Stomach smooth muscle (tissue), 2 donors: Measurements from ENCODE around the gene FAM174C.

ENCODE experiments used
- H3K27ac ChIP-seq: one replicate; pipeline ENCODE4 v1.7.0; 2013; ENCODE audit warnings: mild to moderate bottlenecking, low read length, inconsistent platforms
- H3K27me3 ChIP-seq, 2 donors: one replicate each; pipeline ENCODE4 v1.7.0; 2013; ENCODE audit warnings: low read length in 2 of 2; ENCODE audit not compliant: insufficient read depth in 2 of 2, control insufficient read depth in 1 of 2
- H3K36me3 ChIP-seq, 2 donors: one replicate each; pipeline ENCODE4 v1.7.0; 2013; ENCODE audit warnings: low read length in 2 of 2; ENCODE audit not compliant: control insufficient read depth in 2 of 2, insufficient read depth in 2 of 2
- H3K4me1 ChIP-seq: one replicate; pipeline ENCODE4 v1.7.0; 2013; ENCODE audit warnings: low read length; ENCODE audit not compliant: control insufficient read depth, insufficient read depth
- H3K4me3 ChIP-seq, 2 donors: one replicate each; pipeline ENCODE4 v1.7.0; 2013; ENCODE audit warnings: low read length in 2 of 2
- H3K9ac ChIP-seq, 2 donors: one replicate each; pipeline ENCODE4 v1.7.0; 2013; ENCODE audit warnings: low read length in 2 of 2, mild to moderate bottlenecking in 1 of 2
- H3K9me3 ChIP-seq, 2 donors: one replicate each; pipeline ENCODE4 v1.7.0; 2013; ENCODE audit warnings: low read length in 2 of 2; ENCODE audit not compliant: control insufficient read depth in 2 of 2
- donor health status: healthy.
- donor health status: Pancreatic carcinoma.

The FAM174C gene

GRCh38 chr19:1231729-1232637 is 43.3 kb upstream of the FAM174C start:
- peak overlapping the region in 1 of 2 donors; percentile 29 for H3K4me3 ChIP-seq
- H3K27me3 ChIP-seq: peaks cover 0 to 3% of the 10 kb centered on the region in 2 donors
- H3K36me3 ChIP-seq: peaks cover 0 to 4% of the 10 kb centered on the region in 2 donors
- H3K9ac ChIP-seq: no peak overlapping the region
- H3K9me3 ChIP-seq: no peaks in the 10 kb centered on the region
- peaks cover 21% of the 10 kb centered on the region for H3K4me1 ChIP-seq
- peak overlapping the region; percentile 49 for H3K27ac ChIP-seq

GRCh38 chr19:1232652-1233072 is 42.7 kb upstream of the FAM174C start:
- Histone ChIP-seq H3K9me3 (no peaks in the 10 kb centered on the region), H3K27ac (peak overlapping the region; percentile 49), H3K4me1 (peaks cover 26% of the 10 kb centered on the region), H3K4me3 (peak overlapping the region in 1 of 2 donors; percentile 29), H3K9ac (no peak overlapping the region), H3K27me3 (peaks cover 0 to 8% of the 10 kb centered on the region in 2 donors), H3K36me3 (no peaks in the 10 kb centered on the region)

GRCh38 chr19:1233115-1233667 is 42.1 kb upstream of the FAM174C start:
- H3K9ac ChIP-seq: no peak overlapping the region

GRCh38 chr19:1234051-1234954 is 41.0 kb upstream of the FAM174C start:
- no peak overlapping the region for H3K27ac ChIP-seq
- no peaks in the 10 kb centered on the region for H3K9me3 ChIP-seq
- peaks cover 0 to 8% of the 10 kb centered on the region in 2 donors for H3K27me3 ChIP-seq
- H3K4me3 ChIP-seq: no peak overlapping the region
- H3K9ac ChIP-seq: no peak overlapping the region
- peaks cover 34% of the 10 kb centered on the region for H3K4me1 ChIP-seq
- H3K36me3 ChIP-seq: no peaks in the 10 kb centered on the region

More at GRCh38 chr19:1233115-1233667, 42.1 kb upstream of the FAM174C start:
- no peak overlapping the region for H3K27ac ChIP-seq
- peak overlapping the region in 1 of 2 donors; percentile 29 for H3K4me3 ChIP-seq
- H3K4me1 ChIP-seq: peaks cover 28% of the 10 kb centered on the region
- no peaks in the 10 kb centered on the region for H3K36me3 ChIP-seq
- H3K27me3 ChIP-seq: peaks cover 0 to 8% of the 10 kb centered on the region in 2 donors
- H3K9me3 ChIP-seq: no peaks in the 10 kb centered on the region

- no peak overlapping the region for H3K4me3 ChIP-seq
- peaks cover 0 to 8% of the 10 kb centered on the region in 2 donors for H3K27me3 ChIP-seq
- H3K4me1 ChIP-seq: peaks cover 40% of the 10 kb centered on the region
- H3K9me3 ChIP-seq: no peaks in the 10 kb centered on the region
- H3K27ac ChIP-seq: no peak overlapping the region
- no peak overlapping the region for H3K9ac ChIP-seq
- H3K36me3 ChIP-seq: no peaks in the 10 kb centered on the region
These were observed 40.4 kb upstream of the FAM174C start for GRCh38 chr19:1234955-1235380.

- H3K27me3 ChIP-seq: peaks cover 0 to 8% of the 10 kb centered on the region in 2 donors
- H3K4me1 ChIP-seq: peaks cover 49% of the 10 kb centered on the region
- H3K9me3 ChIP-seq: no peaks in the 10 kb centered on the region
- no peak overlapping the region for H3K4me3 ChIP-seq
- no peaks in the 10 kb centered on the region for H3K36me3 ChIP-seq
- H3K9ac ChIP-seq: no peak overlapping the region
- H3K27ac ChIP-seq: no peak overlapping the region
These were observed 39.4 kb upstream of the FAM174C start for GRCh38 chr19:1235625-1236538.

- peaks cover 0 to 8% of the 10 kb centered on the region in 2 donors for H3K27me3 ChIP-seq
- H3K36me3 ChIP-seq: no peaks in the 10 kb centered on the region
- H3K4me1 ChIP-seq: peaks cover 55% of the 10 kb centered on the region
- no peaks in the 10 kb centered on the region for H3K9me3 ChIP-seq
- no peak overlapping the region for H3K9ac ChIP-seq
- peak overlapping the region in 1 of 2 donors; percentile 72 for H3K4me3 ChIP-seq
- no peak overlapping the region for H3K27ac ChIP-seq
These were observed 38.8 kb upstream of the FAM174C start for GRCh38 chr19:1236576-1236975.

- peaks cover 0 to 8% of the 10 kb centered on the region in 2 donors for H3K27me3 ChIP-seq
- H3K36me3 ChIP-seq: no peaks in the 10 kb centered on the region
- peak overlapping the region in 1 of 2 donors; percentile 42 for H3K9ac ChIP-seq
- peaks cover 52% of the 10 kb centered on the region for H3K4me1 ChIP-seq
- H3K9me3 ChIP-seq: no peaks in the 10 kb centered on the region
- H3K4me3 ChIP-seq: peak overlapping the region; percentile 57 to 72
- no peak overlapping the region for H3K27ac ChIP-seq
These were observed 38.2 kb upstream of the FAM174C start for GRCh38 chr19:1237027-1237659.

GRCh38 chr19:1237754-1238368 is 37.5 kb upstream of the FAM174C start, which contains the start of gene CBARP:
CBARP (minus strand) TSS chr19:1238005; CDS start chr19:1236100, 1,905 bp downstream.
- H3K4me1 ChIP-seq: peaks cover 51% of the 10 kb centered on the region
- peak within 1 kb of the TSS; percentile 89 for H3K27ac ChIP-seq
- peaks cover 0 to 8% of the 10 kb centered on the region in 2 donors for H3K27me3 ChIP-seq
- H3K9me3 ChIP-seq: no peaks in the 10 kb centered on the region
- H3K36me3 ChIP-seq: no peaks in the 10 kb centered on the region
- peak within 1 kb of the TSS in 1 of 2 donors; percentile 42 for H3K9ac ChIP-seq
- peak within 1 kb of the TSS; percentile 57 to 72 for H3K4me3 ChIP-seq
